HepG2 (cell line): ENCODE results near the gene MOSPD2. TPM values are rescaled to one million over a fixed set of nuclear protein-coding genes. Genes with fewer than 3 reads are reported as not detected.

ENCODE experiments used
- ATAC-seq: fragments of 200-7000 bp; cut with Tn5 transposase; 3 replicates; pipeline ENCODE4 v1.9.1; 2020; ENCODE audit warnings: mild to moderate bottlenecking, moderate library complexity
- BruUV-seq: library from RNA; stranded (reverse); fragments of 400-500 nt; replicated peaks from 2 replicates; lab custom pipeline; 2021; lab: Mats Ljungman, UMichigan
- CTCF ChIA-PET: fragments of 300-600 bp; formaldehyde crosslinking; extraction: SDS; loops from one replicate; lab custom pipeline; 2021; ENCODE audit warnings: low total read pairs, inconsistent platforms, low intra/inter-chr PET ratio; lab: Yijun Ruan, JAX
- POLR2A ChIA-PET: fragments of 350-600 bp; sonication (Branson Sonifier 250); formaldehyde crosslinking; loops from one replicate; lab custom pipeline; 2020; ENCODE audit warnings: antibody characterized with exemption, inconsistent platforms; lab: Yijun Ruan, JAX
- DNase-seq: peaks from one replicate; pipeline ENCODE4 v3.0.0-alpha.2; 2015; ENCODE audit warnings: low spot score
- FAIRE-seq: peaks from 3 replicates; lab custom pipeline; 2011; peaks lifted over from hg19 to GRCh38; lab: Jason Lieb, UNC
- H2AFZ ChIP-seq: one replicate; pipeline ENCODE4 v1.6.1; 2011; ENCODE audit warnings: low read length, inconsistent platforms
- H3K27ac ChIP-seq: fragments of 300-600 bp; 3 replicates; pipeline ENCODE4 v1.8.0; 2011; ENCODE audit warnings: mixed run types, mild to moderate bottlenecking, mixed read lengths, low read length, inconsistent platforms; ENCODE audit not compliant: insufficient read depth; ENCODE audit errors: extremely low read length
- H3K27me3 ChIP-seq, 2 experiments: fragments of 200-600 bp in 1 of 2; 2 replicates in 1 of 2; 3 replicates in 1 of 2; pipeline versions ENCODE4 v1.6.0 to v1.8.0; 2011; ENCODE audit warnings: low read length in 2 of 2, mild to moderate bottlenecking in 2 of 2, moderate library complexity in 2 of 2, inconsistent platforms in 1 of 2; ENCODE audit not compliant: insufficient read depth in 2 of 2, control insufficient read depth in 1 of 2
- H3K36me3 ChIP-seq, 2 experiments: fragments of 200-600 bp in 1 of 2; replicated peaks in 1 of 2; 2 replicates in 1 of 2; 3 replicates in 1 of 2; pipeline versions ENCODE4 v1.5.1 to v1.8.0; 2011; ENCODE audit warnings: low read length in 2 of 2, inconsistent platforms in 1 of 2; ENCODE audit not compliant: insufficient read depth in 2 of 2, control insufficient read depth in 1 of 2
- H3K4me1 ChIP-seq: 2 replicates; pipeline ENCODE4 v1.5.1; 2012; ENCODE audit warnings: low read length, inconsistent platforms; ENCODE audit not compliant: insufficient read depth
- H3K4me2 ChIP-seq: 2 replicates; pipeline ENCODE4 v1.6.0; 2011; ENCODE audit warnings: low read depth, low read length, inconsistent platforms
- H3K4me3 ChIP-seq, 3 experiments: fragments of 200-600 bp in 1 of 3; sonication (generic), shearing (Covaris generic) in 1 of 3; replicated peaks in 1 of 3; 2 replicates each; pipeline ENCODE4 v1.5.1; 2011 to 2016; ENCODE audit warnings: low read length in 3 of 3, inconsistent platforms in 2 of 3, low read depth in 2 of 3, mild to moderate bottlenecking in 2 of 3, control low read depth in 1 of 3, mixed read lengths in 1 of 3; ENCODE audit not compliant: insufficient read depth in 1 of 3
- H3K79me2 ChIP-seq: one replicate; pipeline ENCODE4 v1.6.1; 2011; ENCODE audit warnings: low read length, inconsistent platforms; ENCODE audit not compliant: insufficient read depth
- H3K9ac ChIP-seq: 2 replicates; pipeline ENCODE4 v1.6.0; 2011; ENCODE audit warnings: mild to moderate bottlenecking, low read depth, low read length, inconsistent platforms; ENCODE audit not compliant: insufficient read depth
- H3K9me3 ChIP-seq: 2 replicates; pipeline ENCODE4 v1.5.1; 2012; ENCODE audit warnings: mild to moderate bottlenecking, low read length
- H4K20me1 ChIP-seq: 2 replicates; pipeline ENCODE4 v1.6.0; 2011; ENCODE audit warnings: inconsistent platforms, mild to moderate bottlenecking, low read length, moderate library complexity; ENCODE audit not compliant: insufficient read depth
- ARID3A ChIP-seq: IDR thresholded peaks from 2 replicates; pipeline ENCODE4 v1.6.1; 2012; ENCODE audit warnings: low read depth, low read length, improper control_type of control experiment
- KLF6 ChIP-seq: IDR thresholded peaks from 2 replicates; pipeline ENCODE4 v1.8.0; 2016; ENCODE audit warnings: missing biosample characterization, missing genetic modification reagents
- MTA3 ChIP-seq: sonication (generic); formaldehyde crosslinking; IDR thresholded peaks from 2 replicates; pipeline ENCODE4 v1.4.0; 2020; ENCODE audit warnings: missing genetic modification reagents
- PRDM15 ChIP-seq: sonication (generic); formaldehyde crosslinking; IDR thresholded peaks from 2 replicates; pipeline ENCODE4 v1.4.0; 2020; ENCODE audit warnings: missing genetic modification reagents
- RBM22 ChIP-seq: fragments of 200-400 bp; formaldehyde crosslinking; optimal IDR thresholded peaks from 2 replicates; pipeline ENCODE3; 2017; ENCODE audit warnings: mild to moderate bottlenecking, low read length, moderate library complexity
- SIX4 ChIP-seq: sonication (generic); formaldehyde crosslinking; IDR thresholded peaks from 2 replicates; pipeline ENCODE4 v1.4.0; 2020; ENCODE audit warnings: missing genetic modification reagents
- TMF1 ChIP-seq: sonication (generic); formaldehyde crosslinking; IDR thresholded peaks from 2 replicates; pipeline ENCODE4 v1.8.1; 2022; ENCODE audit warnings: low read depth, missing genetic modification reagents
- XRCC5 ChIP-seq: fragments of 200-400 bp; formaldehyde crosslinking; optimal IDR thresholded peaks from 2 replicates; pipeline ENCODE3; 2017; ENCODE audit warnings: mild to moderate bottlenecking, low read length
- ZBTB39 ChIP-seq: sonication (generic); formaldehyde crosslinking; IDR thresholded peaks from 2 replicates; pipeline ENCODE4 v1.5.0; 2020; ENCODE audit warnings: missing genetic modification reagents
- ZKSCAN8 ChIP-seq: IDR thresholded peaks from 2 replicates; pipeline ENCODE4 v1.6.1; 2016; ENCODE audit warnings: borderline replicate concordance, missing genetic modification reagents, missing compliant biosample characterization
- ZNF275 ChIP-seq: sonication (generic); formaldehyde crosslinking; IDR thresholded peaks from 2 replicates; pipeline ENCODE4 v1.8.0; 2022; ENCODE audit warnings: missing genetic modification reagents, mild to moderate bottlenecking, inconsistent platforms, borderline replicate concordance
- ZNF484 ChIP-seq: sonication (generic); formaldehyde crosslinking; IDR thresholded peaks from 2 replicates; pipeline ENCODE4 v1.5.1; 2020; ENCODE audit warnings: mild to moderate bottlenecking, low read depth, missing genetic modification reagents, borderline replicate concordance
- ZNF576 ChIP-seq: sonication (generic); formaldehyde crosslinking; IDR thresholded peaks from 2 replicates; pipeline ENCODE4 v1.4.0; 2020; ENCODE audit warnings: mild to moderate bottlenecking, missing genetic modification reagents
- ZNF792 ChIP-seq: IDR thresholded peaks from 2 replicates; pipeline ENCODE4 v1.6.1; 2016
- WGBS: methylation state at CpG from one replicate; pipeline ENCODE4 v1.1.6; 2017; ENCODE audit warnings: low lambda C conversion rate; 5-methylcytosine and 5-hydroxymethylcytosine counted together
- in situ Hi-C: cut with HindIII; loops from 2 replicates; pipeline ENCODE4 v1.10.0; 2017; ENCODE audit warnings: low pct_unique_long_range_greater_than_20kb; ENCODE audit not compliant: extremely low pct_ligation_motif_present
- intact Hi-C: fragments of 100-400 bp; cut with micrococcal nuclease; formaldehyde crosslinking; loops from one replicate; pipeline ENCODE4 v1.10.0; 2022; ENCODE audit not compliant: unreplicated experiment
- polyA plus RNA-seq, 8 experiments: library from polyadenylated mRNA; depleted of rRNA in 3 of 8; stranded (reverse) in 7 of 8; unstranded in 1 of 8; fragments of >200 nt; fragmentation: Illumina TruSeq in 4 of 8; extraction: Trizol in 4 of 8; gene quantifications; 2 replicates each; pipeline versions ENCODE4 v1.2.1 to v1.2.3, GENCODE V29; 2011 to 2016; ENCODE audit warnings: low read depth in 4 of 8, missing spikeins in 1 of 8, mixed read lengths in 1 of 8; ENCODE audit not compliant: insufficient read depth in 1 of 8
- total RNA-seq, 5 experiments: library from RNA; depleted of rRNA; stranded (reverse); fragments of >200 nt; fragmentation: Illumina TruSeq; extraction: Trizol; gene quantifications; 2 replicates each; pipeline ENCODE4 v1.2.3, GENCODE V29; 2016; ENCODE audit warnings: low read depth in 1 of 5

The MOSPD2 gene
- total and polyA plus RNA-seq, 2 of the 13 experiments (the other 11 are each of a cell fraction or from before 2014, with no cell fraction given) = 4.8 to 7.0 TPM

- no peak overlapping the region for H3K27ac ChIP-seq
- BruUV-seq = no TSS peak
- CTCF ChIA-PET = no interaction called here
- intact Hi-C loops = loop anchor here (5.0 kb wide), 1 partner anchor 585 kb away; no protein-coding TSS in a partner anchor
- ATAC-seq = no peak
- WGBS = 0% methylated on average over 3 of the region's 3 CpGs
- TF ChIP-seq ZNF792 (CRISPR knock-in tag) = no peak
- no peak for TF ChIP-seq KLF6 (CRISPR knock-in tag)
- no peak for TF ChIP-seq ZBTB39 (CRISPR knock-in tag)
- no peak for TF ChIP-seq ARID3A
- no peak for TF ChIP-seq ZNF484 (CRISPR knock-in tag)
- no peak for TF ChIP-seq ZNF275 (CRISPR knock-in tag)
- TF ChIP-seq RBM22 = no peak
- TF ChIP-seq SIX4 = no peak
- no peak for TF ChIP-seq MTA3 (CRISPR knock-in tag)
- no peak for TF ChIP-seq TMF1
- TF ChIP-seq ZKSCAN8 (CRISPR knock-in tag) = no peak
- no peak for TF ChIP-seq PRDM15 (CRISPR knock-in tag)
- no peak for TF ChIP-seq XRCC5
- TF ChIP-seq ZNF576 (CRISPR knock-in tag) = no peak
- TF ChIP-seq, all 625 proteins: peak for 0
- in situ Hi-C loops = no loop called here
- Histone ChIP-seq H3K9ac (no peak overlapping the region), H3K79me2 (no peaks in the 10 kb centered on the region), H3K27me3 (no peaks in the 10 kb centered on the region), H3K4me3 (no peak overlapping the region), H4K20me1 (no peaks in the 10 kb centered on the region), H3K4me2 (no peak overlapping the region), H3K9me3 (no peaks in the 10 kb centered on the region), H2AFZ (no peak overlapping the region), H3K36me3 (no peaks in the 10 kb centered on the region), H3K4me1 (no peaks in the 10 kb centered on the region)
- no peak for DNase-seq
- no peak for FAIRE-seq
- POLR2A ChIA-PET = no interaction called here
Measured at GRCh38 chrX:14942341-14942740, 69.1 kb downstream of the MOSPD2 start.
